ENCODE data around the gene E2F6.

GRCh38 chr2:11397513-11397912 lies 68.4 kb downstream of the E2F6 start:
- no peak for TF ChIP-seq REST (IDR thresholded peaks at IDR 0.05)
- no peak for TF ChIP-seq CTCF (IDR thresholded peaks at IDR 0.05; ENCODE audit: low read depth, low read length, missing input control)
